Fibroblast of the aortic adventitia (primary cell): ENCODE results near the gene RRN3. TPM values are rescaled to one million over a fixed set of nuclear protein-coding genes. Genes with fewer than 3 reads are reported as not detected.
"Not testable (repeated sequence)": the region's sequence is repeated elsewhere in the genome, so short reads cannot be mapped to it uniquely, and the experiment has no call there.

Experiments used
- DNase-seq: peaks from one replicate; pipeline ENCODE4 v3.0.0-alpha.2; 2010; ENCODE audit warnings: low read depth
- H3K4me3 ChIP-seq: 2 replicates; pipeline ENCODE4 v1.5.1; 2011; ENCODE audit warnings: low read depth, mild to moderate bottlenecking, control low read depth, low read length, moderate library complexity
- total RNA-seq: library from RNA; depleted of rRNA; stranded (reverse); fragments of >200 nt; gene quantifications from 2 replicates; pipeline ENCODE4 v1.2.3, GENCODE V29; 2012; ENCODE audit warnings: low replicate concordance
- TF ChIP-seq, protein P1 (sequence below): IDR thresholded peaks from 2 replicates; pipeline ENCODE4 v1.5.1; 2011; ENCODE audit warnings: mild to moderate bottlenecking, low read length, control low read depth, inconsistent platforms; ENCODE audit not compliant: insufficient read depth

Gene RRN3
- total RNA-seq, 1 donor: 26.1 TPM

GRCh38 chr16:15046692-15047376 lies 47.2 kb downstream of the RRN3 start:
- TF ChIP-seq, protein P1, sequence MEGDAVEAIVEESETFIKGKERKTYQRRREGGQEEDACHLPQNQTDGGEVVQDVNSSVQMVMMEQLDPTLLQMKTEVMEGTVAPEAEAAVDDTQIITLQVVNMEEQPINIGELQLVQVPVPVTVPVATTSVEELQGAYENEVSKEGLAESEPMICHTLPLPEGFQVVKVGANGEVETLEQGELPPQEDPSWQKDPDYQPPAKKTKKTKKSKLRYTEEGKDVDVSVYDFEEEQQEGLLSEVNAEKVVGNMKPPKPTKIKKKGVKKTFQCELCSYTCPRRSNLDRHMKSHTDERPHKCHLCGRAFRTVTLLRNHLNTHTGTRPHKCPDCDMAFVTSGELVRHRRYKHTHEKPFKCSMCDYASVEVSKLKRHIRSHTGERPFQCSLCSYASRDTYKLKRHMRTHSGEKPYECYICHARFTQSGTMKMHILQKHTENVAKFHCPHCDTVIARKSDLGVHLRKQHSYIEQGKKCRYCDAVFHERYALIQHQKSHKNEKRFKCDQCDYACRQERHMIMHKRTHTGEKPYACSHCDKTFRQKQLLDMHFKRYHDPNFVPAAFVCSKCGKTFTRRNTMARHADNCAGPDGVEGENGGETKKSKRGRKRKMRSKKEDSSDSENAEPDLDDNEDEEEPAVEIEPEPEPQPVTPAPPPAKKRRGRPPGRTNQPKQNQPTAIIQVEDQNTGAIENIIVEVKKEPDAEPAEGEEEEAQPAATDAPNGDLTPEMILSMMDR: no peak
- no peak for DNase-seq
- no peak overlapping the region for H3K4me3 ChIP-seq

GRCh38 chr16:15045270-15045669 lies 48.8 kb downstream of the RRN3 start:
- DNase-seq, H3K4me3 ChIP-seq: not testable (repeated sequence)

DNA sequence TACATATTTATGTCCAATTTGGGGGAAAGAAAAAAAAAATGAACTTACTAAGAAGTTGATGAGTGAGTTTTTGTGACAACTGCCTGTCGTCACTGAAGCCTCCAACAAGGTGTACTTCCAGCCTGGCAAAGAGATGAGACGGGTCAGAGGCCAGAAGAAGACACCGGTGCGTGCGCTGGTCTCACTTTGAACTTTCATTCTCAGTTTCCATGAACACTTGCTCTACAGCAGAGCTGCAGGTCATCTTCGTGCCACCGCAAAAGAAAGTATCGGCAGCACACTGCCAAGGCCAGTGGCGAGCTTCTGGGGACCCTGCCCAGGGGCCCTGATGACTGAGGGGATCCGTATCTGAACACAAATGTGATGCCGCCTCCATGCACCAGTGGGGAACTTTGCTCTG lies 49.8 kb downstream of the RRN3 start:
- TF ChIP-seq, protein P1: no peak
- no peak overlapping the region for H3K4me3 ChIP-seq
- DNase-seq: no peak

GRCh38 chr16:15043344-15043743 lies 50.7 kb downstream of the RRN3 start:
- TF ChIP-seq, protein P1: no peak
- no peak for DNase-seq
- no peak overlapping the region for H3K4me3 ChIP-seq

DNA sequence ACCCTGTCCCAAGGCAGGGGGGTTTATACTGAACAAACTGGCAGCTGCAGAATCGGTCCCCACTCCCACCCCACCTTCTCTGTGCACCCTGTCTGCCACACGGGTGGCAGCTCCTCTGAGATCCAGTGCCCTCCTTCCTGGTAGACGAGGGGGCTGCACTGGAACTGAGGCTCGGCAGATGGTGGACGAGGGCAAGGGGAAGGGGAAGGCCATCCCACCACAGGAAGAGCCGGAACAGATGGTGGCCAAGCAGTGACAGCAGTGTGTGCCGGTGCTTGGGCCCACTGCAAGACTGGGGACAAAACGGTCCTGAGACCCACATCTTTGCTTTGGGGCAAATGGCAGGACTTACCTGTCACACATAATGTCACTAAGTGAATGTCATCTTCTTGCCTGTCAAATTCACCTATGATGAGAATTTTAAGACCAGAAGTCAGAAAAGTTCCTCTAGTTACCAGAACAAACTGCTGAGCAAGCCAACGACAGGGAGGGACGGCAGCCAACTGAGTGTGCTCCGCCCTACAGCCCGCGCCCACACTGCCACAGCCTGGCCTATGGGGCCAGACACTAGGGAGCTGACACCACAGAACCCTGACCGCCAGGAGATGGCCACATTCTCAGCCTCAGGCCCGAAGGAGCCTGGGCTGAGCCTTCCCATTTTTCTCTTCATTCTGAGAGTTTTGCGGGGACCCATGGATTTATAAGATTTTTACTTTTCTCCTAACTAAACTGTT lies 52.6 kb downstream of the RRN3 start:
- no peak overlapping the region for H3K4me3 ChIP-seq
- TF ChIP-seq, protein P1: peak; percentile 35
- DNase-seq: peak; percentile 79

DNA sequence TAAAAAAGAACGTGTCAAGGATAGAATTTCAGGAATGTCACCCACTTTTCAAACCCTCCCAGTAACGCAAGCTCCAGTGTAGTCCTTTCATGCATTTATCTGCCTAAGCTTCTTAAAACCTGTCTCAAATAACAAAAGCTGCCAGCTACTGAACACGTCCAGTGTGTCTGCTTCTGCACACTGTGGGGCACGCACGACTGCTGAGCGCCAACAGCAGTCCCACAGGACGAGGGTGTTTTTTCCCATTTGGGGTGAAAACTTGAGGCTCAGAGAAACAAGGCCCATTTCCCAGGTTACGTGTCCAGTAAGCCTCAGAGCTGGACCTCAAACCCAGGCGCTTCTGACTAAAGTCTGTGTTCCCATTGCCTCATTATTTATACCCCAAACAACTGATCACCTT lies 55.4 kb downstream of the RRN3 start:
- TF ChIP-seq, protein P1: no peak
- H3K4me3 ChIP-seq: no peak overlapping the region
- DNase-seq: no peak

- DNase-seq: no peak
- TF ChIP-seq, protein P1: no peak
- H3K4me3 ChIP-seq: no peak overlapping the region
Measured at GRCh38 chr16:15037745-15038144, 56.3 kb downstream of the RRN3 start.
